Stimulated activated CD4-positive, alpha-beta T cell treated with anti-CD3 and anti-CD28 coated beads, Interleukin-12 subunit alpha, Interleukin-12 subunit beta, amount 100 ng/mL, for 4 hours (primary cell): ENCODE results near the gene PYDC2.

ENCODE experiments used
- DNase-seq: peaks from one replicate; pipeline ENCODE4 v3.0.0-alpha.2; 2020

Gene PYDC2

GRCh38 chr3:191461113-191461595 is at the start of gene PYDC2:
Gene PYDC2 (plus strand): TSS chr3:191461163. CDS start chr3:191461163, 0 bp downstream.
- DNase-seq, result no peak

- no peak for DNase-seq
Observed at GRCh38 chr3:191412759-191413158, 48.2 kb upstream of the PYDC2 start.

DNA sequence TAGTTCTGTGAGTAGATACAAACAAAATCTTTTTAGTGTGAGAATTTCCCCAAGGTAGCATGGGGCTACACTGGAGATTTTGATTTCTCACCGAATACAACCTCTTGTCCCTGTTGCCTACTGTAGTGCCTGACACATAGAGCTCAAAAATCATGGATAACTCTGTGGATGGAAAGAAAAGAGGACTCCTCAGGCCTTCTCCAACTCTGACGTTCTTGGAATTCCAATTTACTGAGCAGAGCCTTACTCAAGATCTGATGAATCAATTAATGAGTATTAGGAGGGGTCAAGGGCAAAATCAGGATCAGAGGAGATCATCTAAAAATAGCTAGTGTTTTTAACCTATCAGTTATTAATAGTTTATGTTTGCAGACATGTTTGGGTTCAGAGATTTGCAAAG is 46.7 kb upstream of the PYDC2 start:
- DNase-seq, result no peak

DNA sequence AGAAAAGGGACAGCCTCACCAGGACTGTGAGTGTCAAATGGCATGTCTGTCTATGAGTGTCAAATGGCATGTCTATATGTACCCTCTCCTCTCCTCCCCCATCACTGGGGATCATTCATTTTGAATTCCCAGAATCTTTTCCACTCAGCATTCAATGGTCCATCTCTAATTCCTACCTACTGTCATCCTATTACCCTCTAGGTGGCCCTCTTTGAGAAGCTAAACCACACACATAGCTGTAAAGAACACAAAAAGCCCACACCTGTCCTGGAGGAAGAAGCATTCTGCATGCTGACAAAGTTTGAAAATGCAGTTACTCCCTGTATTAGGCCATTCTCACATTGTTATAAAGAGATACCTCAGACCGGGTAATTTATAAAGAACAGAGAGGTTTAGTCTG is 46.2 kb upstream of the PYDC2 start:
- DNase-seq, result no peak

DNA sequence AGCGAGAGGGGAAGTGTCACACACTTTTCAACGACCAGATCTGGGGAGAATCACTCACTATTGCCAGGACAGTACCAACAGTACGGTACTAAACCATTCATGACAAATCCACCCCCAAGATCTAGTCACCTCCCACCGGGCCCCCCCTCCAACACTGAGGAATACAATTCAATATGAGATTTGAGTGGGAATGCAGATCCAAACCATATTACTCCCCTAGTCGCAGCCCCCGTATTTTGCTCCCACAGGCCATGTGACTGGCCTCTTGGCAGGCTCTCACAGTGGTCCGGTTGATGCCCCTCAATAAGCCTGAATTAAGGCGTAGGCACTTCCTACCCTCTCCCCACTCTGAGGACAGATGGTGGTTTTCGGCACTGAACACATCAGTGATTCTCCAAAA is 45.4 kb upstream of the PYDC2 start:
- no peak for DNase-seq

GRCh38 chr3:191417457-191417729 is 43.6 kb upstream of the PYDC2 start:
- no peak for DNase-seq

DNA sequence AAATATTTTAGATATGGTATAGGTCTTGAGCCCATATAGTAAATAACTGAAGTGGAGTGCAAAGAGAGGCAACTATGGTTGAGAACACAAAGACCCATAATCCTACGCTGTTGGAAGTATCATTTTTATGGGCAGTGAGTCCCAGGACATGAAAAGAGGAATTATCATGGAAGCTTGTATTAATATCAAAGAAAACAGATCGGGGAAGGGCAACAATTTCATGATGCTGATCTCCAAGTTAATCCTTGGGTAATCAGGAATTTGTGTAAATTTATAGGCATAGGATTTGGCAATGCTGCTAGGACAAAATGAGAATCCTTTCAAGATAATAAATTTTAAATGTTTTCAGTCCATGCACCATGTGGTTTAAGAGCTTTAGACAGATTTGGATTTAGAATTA is 40.2 kb upstream of the PYDC2 start:
- no peak for DNase-seq

DNA sequence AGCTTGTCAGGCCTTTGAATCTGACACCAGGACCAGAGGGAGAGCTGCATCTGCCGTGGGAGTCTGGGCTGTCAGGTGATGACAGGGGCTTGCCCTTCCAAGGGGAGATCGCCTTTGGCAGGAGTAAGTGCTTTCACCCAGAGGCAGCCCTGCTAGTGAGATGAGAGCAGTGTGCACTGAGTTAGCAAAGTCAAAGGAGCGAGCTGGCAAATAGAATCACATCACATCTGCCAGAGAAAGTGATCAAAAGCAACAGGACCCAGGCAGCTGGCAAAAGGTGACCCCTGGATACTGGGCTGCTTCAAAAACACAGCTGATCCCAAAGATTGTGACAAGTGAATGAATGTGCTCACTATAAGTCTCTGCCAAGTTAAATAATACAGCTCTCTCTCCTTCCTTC is 36.1 kb upstream of the PYDC2 start:
- no peak for DNase-seq

DNA sequence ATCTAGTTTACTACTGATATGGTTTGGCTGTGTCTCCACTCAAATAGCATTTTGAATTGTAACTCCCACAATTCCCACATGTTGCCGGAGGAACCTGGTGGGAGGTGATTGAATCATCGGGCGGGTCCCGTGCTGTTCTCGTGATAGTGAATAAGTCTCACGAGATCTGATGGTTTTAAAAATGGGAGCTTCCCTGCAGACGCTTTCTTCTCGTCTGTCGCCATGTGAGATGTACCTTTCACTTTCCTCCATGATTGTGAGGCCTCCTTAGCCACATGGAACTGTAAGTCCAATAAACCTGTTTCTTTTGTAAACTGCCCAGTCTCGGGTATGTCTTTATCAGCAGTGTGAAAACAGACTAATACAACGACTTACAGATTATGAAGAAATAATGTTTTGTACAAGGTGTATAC is 35.6 kb upstream of the PYDC2 start:
- DNase-seq, result no peak

DNA sequence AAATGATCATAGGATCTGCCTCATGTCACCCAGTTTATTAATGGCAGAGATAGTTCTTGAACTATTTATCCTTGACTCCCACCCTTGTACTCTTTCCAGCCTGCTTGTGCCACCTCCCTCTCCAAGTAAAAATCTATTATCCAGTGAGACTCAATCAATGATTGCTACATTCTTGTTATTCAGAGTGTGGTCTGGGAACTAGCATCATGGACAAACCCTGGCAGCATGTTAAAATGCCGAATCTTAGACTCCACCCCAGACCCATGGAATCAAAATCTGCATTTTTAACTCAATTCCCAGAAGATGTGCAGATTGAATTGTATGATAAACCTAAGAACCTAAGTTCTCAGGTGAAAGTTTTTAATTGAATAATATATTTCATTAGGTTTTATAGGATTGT is 34.7 kb upstream of the PYDC2 start:
- no peak for DNase-seq

GRCh38 chr3:191428177-191428576 is 32.8 kb upstream of the PYDC2 start:
- no peak for DNase-seq

DNA sequence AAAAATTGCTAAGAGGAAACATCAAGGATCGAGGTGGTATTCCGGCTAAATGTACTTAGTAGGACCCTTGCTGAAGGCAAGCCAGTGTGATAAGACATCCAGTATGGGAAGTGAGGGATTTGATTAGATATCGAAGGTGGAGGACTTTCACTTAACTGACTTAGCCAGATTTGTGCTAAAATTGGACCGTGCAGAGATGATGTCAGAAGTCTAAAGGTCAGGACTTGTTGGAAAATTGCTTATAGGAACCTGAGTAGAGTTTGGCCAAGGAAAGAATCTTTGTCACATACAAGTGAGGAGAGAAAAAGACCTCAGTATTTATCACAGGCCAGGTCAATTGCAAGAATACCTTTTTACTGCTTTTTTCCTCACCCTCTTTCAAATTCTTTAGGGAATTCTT is 30.9 kb upstream of the PYDC2 start:
- no peak for DNase-seq

DNA sequence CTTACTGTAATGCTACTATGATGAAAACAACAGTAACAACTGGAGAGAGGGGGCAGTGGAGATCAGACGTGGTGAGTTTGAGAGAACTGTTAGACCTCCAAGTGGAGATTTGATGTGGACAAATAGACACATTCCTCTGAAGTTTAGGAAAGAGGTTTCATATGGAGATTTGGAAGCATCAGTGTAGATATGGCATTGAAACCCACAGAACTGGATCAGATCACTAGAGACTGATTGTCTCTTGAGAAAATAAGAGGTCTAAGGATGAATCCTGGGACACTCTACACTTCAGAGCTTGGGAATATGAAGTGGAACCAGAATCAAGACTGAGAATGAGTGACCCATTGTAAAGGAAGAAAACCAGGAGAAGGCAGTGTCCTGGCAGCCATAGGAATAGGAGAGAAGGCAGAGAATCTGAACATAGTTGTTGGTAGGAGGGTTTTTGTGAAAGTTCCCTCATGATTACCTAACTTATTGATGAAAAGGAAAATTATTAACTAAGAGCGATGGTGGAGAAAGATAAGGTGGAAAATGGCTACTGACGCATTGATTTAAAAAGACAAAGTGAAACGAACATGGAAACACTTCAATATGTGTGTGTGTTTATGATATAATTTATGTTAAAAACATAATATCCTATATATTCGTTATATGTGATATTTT is 29.7 kb upstream of the PYDC2 start:
- no peak for DNase-seq

DNA sequence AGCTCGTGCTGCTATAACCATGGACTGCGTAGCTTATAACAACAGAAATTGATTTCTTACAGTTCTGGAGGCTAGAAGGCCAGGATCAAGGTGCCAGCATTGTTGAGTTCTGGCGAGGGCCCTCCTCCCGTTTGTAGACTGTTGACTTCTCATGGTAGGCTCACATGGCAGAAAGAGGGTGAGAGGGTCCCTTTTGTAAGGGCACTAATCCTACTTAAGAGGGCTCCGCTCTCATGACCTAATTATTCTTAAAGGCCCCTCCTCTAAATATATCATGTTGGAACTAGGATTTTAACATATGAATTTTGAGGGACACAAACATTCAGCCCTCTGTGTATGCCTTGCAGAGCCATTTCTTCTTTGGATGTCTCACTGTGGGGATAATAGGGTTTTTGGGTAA is 28.8 kb upstream of the PYDC2 start:
- DNase-seq, result no peak

DNA sequence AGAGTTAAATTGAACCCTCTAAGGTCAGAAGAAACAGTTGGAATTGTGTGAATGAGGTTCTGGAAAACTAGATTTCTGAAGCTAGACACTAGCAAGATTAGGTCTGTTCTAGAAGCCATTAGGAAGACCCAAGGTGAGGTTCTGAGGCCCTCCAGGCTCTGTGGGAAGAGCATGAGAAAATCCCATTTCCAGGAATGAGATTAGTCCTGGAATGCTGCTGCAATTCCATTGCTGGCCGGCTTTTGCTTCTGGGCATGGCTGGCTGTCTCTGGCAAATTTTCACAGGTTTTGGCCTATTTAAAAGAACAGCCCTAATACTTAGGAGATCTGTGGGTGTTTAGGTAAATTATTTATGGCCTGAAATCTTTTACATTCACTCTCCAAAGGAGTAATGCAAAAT is 26.9 kb upstream of the PYDC2 start:
- DNase-seq, result no peak

DNA sequence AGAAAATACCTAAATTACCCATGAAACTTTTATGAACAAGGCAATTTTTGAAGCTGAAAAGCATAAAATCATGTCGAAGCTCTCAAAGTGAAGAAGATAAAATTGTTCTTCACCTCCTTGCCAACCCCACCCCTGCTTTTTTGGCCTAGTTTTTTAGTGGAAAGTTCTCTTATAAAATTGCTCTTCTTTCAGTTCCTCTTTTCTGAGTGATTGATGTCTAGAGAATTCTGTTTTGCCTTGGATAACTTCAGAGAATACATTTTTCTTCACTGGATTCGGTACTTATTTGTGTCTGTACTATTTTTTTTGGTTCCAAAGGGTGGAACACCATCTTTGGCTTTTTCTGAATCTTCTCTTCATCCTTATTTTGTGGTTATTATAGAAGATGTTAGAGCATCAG is 25.0 kb upstream of the PYDC2 start:
- DNase-seq, result no peak

DNA sequence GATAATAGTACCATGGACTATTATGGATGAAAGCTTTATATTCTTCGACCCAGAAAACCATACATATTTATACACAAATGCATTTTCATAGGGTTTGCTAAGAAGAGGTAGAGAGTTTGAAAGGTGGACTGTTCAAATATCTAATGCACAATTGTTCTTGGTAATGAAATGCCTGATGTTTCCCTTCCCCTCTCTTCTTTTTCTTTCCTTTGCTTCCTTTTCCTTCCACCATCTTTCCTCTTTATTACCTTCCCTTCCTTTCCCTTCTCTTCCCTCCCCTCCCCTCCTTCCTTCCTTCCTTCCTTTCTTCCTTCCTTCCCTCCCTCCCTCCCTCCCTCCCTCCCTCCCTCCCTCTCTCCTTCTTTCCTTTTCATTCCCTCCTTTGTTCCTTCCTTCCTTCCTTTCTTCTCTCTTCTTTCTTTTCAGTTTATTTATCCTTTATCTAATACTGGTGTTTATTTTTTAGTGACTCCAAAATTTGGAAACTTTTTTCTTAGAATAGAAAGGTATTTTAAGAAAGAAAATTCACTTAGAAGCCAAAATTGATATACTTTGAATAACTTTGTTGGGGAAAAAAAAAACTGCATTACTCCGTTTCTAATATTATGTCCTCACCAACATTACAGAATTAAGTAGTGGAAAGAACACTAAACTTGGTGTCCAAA is 22.7 kb upstream of the PYDC2 start:
- DNase-seq, result no peak

DNA sequence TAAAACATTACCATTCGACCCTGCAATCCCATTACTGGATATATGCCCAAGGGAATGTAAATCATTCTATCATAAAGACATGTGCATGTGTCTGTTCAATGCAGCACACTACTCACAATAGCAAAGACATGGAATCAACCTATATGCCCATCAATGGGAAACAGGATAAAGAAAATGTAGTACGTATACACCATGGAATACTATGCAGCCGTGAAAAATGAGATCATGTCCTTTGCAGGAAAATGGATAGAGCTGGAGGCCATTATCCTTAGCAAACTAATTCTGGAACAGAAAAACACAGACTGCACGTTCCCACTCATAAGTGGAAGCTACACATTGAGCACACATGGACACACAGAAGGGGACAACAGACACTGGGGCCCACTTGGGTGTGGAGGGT is 20.4 kb upstream of the PYDC2 start:
- DNase-seq, result no peak

DNA sequence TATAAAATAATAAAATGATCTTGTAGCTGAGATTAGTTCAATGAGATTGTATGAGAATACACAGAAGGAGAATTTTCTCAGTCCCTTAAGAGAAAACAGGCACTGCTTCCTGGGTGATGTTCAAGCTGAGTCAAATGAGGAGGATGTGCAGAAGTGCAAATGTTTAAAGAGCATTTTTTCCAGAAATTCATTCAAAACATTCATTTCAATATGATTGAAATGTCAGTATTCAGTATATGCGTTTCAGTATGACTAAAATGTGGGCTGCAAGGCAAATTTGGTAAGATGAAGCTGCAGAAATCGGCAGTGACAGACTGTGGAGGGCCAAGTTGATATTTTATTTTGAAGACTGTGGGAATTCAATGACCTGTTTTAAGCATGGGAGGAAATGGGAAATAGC is 19.3 kb upstream of the PYDC2 start:
- no peak for DNase-seq

DNA sequence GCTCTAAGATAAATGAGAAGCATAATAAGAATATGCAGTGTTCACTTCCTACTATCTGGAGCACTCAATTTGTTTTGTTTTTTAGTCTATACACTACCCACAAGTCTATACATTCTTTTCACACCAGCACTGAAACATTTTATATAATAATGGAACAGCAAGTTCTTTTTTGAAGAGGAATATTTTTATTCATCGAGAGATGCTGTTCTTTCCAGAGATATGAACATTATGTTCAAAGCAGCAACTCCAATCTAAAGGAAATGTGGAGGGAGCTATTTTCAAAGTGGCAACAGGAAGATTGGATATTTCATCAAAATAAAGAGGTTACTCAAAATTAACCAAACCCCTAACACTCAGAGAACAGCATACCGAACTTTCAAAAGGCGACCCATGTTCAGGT is 16.4 kb upstream of the PYDC2 start:
- DNase-seq, result no peak

DNA sequence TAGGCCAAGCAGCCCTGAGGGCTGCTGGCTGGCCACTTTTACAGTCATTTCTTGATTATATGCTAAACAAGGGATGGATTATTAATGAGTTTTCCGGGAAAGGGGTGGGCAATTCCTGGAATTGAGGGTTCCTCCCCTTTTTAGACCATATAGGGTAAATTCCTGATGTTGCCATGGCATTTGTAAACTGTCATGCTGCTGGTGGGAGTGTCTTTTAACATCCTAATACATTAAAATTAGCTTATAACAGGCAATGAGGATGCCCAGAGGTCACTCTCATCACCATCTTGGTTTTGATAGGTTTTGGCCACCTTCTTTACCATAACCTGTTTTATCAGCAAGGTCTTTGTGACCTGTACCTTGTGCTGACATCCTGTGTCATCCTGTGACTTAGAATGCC is 11.7 kb upstream of the PYDC2 start:
- no peak for DNase-seq

GRCh38 chr3:191455257-191455952 is 5.6 kb upstream of the PYDC2 start:
- no peak for DNase-seq

GRCh38 chr3:191460360-191460759 is 603 bp upstream of the PYDC2 start:
- DNase-seq, result no peak

DNA sequence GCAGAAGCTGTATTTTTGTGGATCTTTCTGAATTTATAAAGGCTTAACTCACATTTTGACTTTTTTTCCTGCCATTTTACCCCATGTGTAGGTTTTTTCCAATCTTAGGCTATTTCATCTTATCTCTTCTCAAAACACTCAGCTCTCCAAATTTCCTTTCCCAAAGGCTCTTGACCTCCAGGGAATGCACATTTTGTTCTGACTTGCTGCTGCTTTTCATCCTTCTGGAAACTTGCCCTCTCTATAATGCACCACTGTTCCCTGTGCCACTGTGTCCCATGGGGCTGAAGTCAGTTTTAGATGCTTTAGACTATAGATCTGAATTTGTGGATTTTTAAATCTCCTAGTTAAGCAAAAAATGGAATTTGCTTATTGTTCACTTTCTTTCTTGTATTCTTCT is 9.1 kb downstream of the PYDC2 start:
- DNase-seq, result no peak

DNA sequence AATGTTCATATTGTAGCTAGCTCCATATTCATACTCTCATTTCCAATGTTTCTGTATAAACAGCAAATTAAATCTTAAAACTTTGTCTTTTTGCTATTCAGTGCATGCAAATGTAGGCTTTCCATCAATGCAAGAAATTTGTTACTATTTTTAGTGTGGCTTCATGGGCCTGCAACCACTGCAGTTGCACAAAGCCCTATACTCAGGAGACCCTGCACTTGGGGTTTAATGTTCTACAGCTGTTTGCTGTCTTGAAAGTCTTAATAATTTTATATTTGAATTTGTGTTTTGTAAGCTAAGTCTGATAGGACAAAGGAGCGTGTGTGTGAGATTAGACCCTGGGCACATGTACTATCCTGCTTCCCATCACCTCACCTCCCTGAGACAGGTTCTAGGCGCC is 9.6 kb downstream of the PYDC2 start:
- no peak for DNase-seq
